HG03175 (cell line): ENCODE results near the gene CAMK1D.

Source experiments
- ATAC-seq: cut with Tn5 transposase; IDR thresholded peaks from one replicate; pipeline ENCODE4 v1.9.1; 2021; ENCODE audit warnings: mild to moderate bottlenecking, moderate library complexity; ENCODE audit not compliant: unreplicated experiment

Gene CAMK1D

DNA sequence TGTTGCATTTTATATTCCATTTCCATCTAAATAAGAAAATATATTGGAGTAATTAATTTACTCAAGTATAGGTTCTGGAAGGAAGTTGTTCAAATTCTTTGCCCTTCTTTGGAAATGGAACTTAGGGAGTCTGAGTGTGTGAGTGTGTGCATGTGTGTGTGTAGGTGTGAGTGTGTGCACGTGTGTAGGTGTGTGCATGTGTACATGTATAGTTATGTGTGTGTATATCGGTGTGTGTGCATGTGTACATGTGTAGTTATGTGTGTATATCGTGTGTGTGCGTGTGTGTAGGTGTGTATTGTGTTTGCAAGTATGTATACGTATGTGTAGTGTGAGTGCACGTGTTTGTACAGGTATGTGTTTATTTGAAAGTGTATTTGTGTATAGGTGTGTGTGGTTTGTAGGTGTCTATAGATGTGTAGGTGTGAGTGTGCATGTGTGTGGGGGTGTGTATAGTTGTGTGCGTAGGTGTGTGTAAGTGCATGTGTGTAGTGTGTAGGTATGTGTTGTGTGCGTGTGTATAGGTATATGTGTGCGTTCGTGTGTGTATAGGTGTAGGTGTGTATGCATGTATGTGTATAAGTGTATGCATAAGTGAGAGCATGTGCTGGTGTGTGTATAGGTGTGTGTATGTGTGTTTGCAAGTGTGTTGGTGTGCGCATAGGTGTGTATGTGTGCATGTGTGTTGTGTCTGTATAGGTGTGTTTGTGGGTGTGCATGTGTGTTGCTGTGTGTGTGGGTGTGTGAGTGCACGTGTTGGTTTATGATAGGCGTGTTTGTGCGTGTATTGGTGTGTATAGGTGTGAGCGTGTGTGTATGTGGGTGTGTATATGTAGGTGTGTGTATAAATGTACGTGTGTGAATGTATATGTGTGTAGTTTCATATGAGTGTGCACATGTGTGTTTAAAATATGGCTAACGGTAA is 266.2 kb downstream of the CAMK1D start:
- no peak for ATAC-seq

DNA sequence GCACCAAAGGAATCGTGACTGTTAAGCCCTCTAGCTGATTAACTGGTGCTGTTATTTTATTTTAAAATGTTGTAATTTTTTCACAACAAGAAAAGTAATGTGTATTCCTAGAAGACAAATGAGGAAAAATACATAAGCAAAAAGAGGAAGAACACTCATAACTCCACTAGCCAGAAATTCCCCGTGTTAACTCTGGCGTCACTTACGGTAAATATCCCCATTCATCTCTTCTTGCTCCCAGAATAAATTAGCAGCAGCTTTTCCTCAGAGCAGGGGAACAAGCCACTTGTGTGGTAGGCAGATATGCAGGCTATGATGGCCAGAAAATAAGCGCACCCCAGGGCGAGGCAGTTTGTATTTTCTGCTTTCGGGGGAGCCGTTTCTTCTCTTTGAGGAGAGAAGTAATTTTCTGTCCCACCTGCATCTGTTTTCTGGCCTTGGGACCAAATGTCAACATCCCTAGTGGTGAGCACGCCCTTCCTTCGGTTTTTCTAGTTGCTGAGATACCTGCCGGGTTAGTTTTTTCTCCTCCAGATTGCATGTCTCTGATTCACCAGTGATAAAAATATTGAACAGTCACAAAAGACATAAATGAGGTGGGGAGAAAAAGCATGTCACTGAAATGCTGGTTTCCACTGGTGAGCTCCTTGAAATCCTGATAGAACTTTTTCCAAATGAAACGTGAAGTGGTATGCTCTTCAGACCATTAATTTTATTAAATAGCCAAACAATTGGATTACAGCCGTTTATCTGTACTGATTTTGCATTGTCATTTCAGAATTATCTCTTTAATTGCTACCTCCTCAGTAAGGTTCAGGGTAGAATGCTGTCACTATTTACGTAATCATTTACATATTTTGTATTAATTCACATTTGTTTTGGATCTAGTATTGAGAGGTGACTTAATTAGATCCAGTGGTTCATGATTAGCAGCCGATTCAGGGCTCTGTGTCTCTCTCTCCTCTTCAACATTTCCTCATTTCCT is 268.1 kb downstream of the CAMK1D start:
- no peak for ATAC-seq

DNA sequence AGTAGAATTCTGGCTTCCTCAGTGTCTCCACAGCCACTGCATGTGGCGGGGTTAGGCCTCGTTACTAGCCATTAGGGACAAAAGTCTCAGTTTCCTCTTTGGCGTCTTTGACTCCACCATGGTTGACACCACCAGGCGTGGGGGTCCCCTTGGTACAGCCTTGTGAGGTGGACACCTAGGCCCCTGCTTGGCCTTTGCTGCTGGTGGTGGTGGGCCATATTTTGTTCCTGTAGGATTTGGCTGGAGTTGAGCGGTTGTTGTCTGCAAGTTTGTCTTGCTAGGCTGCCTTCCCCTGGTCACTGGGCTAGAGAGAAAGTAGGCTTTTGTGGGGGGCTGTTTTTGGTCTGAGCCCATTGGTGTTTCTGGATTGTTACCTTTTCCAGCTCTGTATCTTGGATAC is 272.7 kb downstream of the CAMK1D start:
- ATAC-seq = no peak

DNA sequence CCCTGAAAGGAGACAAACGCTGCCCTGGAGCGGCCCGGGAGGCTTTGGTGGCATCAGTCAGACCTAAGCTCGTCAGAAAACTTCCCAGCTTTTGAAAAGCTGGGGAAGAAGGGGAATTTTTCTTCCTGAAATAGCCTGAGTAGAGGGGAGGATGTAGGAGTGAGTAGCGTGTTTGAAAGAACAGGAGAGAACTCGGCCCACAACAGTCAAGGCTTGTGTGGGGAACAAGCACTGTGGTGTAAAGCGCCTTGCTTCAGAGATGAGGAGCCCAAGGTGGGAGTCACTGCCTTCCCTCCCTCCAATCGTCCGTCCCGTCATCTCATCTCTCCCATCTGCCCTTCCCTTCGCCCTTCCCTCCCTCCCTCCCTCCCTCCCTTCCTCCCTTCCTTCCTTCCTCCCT is 273.3 kb downstream of the CAMK1D start:
- no peak for ATAC-seq

DNA sequence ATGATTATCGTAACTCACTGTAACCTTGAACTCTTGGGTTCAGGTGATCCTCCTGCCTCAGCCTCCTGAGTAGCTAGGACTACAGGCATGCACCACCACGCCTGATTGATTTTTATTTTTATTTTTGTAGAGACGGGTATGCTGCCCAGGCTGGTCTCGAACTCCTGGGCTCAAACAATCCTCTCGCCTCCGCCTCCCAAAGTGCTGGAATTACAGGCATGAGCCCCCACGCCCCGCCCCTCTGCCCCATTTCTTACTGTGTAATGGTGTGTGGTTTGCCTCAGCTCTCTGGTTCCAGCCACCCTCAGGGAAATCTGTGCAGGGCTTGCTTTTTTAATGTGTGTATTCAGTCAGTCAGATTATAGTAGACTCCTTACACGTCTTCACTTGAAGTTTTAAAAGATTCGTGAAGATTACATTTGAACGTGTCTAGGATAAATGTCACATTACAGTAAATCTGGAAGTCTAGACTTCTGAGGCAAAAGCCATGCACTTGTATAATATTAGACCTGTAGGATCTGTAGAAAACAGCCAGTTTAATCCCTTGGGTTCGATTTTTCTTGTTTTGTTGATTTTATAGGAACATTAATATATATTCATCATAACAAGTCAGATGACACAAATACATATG is 276.2 kb downstream of the CAMK1D start:
- ATAC-seq = no peak

DNA sequence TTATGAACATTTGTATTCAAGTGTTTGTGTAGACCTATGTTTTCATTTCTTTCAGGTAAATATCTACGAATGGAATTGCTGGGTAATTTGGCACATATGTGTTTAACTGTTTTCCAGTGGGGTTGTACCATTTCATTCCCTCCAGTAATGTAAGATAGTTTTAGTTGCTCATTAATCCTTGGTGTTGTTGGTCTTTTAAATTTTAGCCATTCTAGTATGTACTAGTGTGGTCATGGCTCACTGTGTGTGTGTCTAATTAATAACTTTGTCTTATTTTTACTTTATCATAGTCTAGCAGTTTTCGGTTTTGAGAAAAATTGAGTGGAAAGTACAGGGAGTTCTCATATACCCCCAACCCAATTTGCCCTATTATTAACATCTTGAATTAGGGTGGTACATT is 278.8 kb downstream of the CAMK1D start:
- no peak for ATAC-seq

DNA sequence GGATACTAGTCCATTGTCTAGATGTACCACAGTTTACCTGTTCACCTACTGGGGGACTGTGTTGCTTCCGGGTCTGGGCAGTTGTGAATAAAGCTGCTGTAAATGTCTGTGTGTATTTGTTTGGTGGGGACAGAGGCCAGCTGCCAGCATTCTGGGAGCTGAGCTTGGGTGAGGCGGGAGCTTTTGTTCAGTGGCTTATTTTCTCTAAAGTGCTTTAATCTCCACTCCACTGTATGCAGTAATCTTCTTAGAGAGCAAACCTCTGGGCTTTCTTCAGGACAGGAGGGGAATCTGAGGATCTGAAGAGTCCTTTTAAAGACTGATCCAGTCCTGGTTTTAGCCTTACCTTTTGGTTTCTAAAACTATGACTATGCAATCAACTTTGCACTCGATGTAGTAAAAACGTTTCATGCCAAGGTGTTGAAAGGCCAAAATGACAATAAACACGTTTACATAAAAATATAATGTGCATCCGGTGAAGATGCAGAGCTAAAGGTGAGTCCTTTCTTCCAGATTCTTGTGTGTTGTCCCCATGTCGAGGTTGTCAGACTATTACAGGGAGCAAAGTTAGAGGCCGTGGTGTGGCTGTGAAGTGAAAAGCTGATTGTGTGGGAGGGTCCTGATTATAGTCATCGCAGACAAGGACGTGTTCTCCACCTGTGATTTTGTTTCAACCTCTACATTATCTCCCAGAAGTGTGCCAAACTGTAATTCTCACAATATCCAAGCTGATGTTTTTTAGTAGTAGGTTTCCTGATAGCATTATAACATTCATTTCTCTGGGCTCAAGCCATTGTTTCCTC is 279.8 kb downstream of the CAMK1D start:
- no peak for ATAC-seq

DNA sequence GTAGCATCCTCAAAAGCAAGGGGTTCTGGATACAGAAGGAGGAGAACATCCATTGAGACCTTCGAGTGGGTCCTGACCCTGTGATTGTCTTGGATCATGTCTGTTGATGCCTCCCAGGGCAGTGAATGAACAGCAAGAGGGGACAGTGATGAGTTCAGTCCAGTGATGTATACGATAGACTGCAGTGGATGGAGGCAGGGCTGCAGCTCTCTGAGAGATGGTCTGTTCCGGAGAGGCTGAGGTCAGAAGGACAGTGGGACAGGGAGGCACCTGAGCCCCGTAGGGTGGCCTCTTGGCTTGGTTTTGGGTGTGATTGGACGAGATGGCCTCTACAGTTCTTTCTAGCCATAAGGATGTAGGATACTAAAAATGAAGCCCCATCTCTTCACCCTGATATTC is 280.4 kb downstream of the CAMK1D start:
- ATAC-seq = no peak

DNA sequence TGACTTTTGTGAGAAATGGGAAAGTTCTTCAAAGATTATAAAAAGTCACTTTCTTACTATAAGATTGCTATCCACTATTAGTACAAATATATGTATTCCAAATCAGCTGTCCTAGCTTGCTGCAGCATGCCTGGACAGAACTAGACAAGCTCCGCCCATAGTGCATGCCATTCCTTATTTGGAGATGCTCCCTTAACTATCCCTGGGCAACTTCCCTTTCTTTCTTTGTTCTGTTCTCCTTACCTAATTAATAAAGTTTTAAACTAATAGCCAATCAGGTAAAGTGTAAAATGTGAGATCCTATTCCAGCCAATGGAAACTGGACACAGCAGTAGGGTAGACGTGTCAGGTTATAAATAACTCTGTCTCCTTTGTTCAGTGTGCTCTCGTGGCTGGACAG is 281.9 kb downstream of the CAMK1D start:
- ATAC-seq = no peak

DNA sequence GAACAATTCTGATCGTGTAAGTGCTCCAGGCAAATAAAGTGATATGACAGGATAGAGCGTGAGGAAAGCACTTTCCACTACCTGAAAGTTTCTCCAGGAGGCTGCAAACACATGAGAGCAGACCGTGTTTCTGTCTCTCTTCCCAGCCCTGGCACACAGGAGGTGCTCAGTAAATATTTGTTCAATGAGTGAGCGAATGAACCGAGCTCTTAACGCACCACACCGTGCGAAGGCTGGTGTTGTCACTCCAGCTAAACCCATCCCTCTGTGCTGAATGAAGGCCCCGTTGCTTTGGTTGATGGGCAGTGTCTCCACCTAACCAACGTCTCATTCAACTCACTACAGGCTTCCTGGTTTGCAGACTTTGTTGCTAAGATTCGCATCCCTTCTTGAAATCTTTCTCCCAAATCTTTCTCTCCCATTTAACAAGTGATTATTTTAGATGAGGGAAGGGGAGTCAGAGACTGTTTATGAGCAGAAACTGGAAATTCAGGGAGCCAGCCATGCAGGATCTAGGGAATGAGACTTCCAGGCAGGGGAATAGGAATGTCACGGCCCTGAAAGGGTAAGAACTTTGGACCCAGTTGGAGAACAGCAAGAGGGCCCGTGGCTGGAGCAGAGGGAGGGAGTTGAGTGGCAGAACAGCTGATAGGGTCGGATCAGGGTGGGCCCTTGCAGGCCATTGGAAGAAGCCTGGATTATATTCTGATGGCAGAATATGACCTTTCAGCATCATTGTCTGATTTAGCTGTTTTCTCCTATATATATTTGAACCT is 282.6 kb downstream of the CAMK1D start:
- ATAC-seq = no peak

DNA sequence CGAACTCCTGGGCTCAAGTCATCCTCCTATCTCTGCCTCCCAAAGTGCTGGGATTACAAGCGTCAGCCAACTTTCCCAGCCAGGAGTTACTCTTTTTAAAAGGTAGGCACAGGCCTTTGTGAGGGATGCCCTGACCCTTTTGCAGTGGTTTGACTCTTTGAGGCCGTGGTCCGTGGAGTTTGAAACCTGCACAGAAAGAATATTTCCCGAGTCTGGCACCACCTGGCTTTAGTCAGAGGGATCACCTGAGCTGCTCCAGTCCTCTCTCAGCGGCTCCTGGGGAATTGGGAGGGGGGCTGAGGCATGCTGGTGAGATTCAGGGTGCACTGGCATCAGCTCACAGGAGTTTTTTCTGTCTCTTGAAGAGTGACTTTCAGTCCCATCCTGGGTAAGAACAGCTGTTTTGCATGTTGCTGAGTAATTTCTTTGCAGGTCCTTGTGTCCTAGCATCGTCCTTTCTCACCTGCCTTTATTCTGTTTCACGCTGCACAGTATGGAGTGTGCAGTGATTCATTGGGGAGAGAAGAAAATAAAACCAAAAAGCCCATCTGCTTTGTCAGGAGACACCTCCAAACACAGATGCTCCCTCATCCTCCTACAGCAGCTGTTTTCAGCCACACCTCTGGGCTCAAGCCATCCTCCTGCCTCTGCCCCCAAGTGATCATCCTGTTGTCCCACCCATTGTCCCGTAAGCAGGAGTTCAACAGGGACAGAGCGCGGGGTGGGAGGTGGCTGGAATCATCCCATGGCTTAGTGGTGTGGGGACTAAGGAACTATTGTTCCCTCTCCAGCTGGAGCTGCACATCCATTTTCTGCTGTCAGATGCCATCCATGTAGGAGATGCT is 284.7 kb downstream of the CAMK1D start:
- ATAC-seq = no peak

DNA sequence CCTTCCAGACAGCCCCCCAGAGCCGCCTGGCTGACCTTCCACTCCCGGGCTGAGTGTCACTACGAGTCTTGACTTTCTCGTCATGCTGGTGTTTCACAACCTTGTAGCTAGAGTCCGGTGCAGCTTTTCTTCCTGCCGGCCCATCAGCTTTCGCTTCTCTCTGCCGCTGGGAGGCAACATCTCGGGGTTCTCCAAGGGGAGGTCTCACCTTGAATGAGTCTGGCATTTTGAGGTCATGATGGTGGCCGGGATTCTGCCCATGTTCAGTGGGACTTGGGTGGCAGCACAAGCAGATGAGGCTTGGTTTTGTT is 285.2 kb downstream of the CAMK1D start:
- ATAC-seq = no peak

DNA sequence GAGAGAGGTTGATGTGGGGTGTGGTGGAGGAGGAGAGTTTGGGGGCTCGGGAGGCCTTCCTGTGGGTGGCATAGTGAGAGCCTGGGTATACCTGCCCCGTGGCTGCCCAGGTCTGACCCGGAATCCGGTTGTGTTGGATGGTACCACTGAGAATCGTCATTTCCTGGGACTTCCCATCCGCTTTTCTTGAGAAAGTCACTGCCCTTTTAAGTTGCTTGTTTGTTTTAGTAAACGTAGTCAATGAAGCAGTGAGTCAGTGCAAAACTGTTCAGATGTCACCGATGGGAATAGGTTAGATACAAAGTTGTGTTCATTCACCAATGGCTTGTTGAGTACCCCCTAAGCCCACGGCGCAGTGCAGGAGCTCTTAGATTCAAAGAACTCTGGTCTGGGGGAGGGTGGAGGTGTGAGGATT is 285.8 kb downstream of the CAMK1D start:
- no peak for ATAC-seq

DNA sequence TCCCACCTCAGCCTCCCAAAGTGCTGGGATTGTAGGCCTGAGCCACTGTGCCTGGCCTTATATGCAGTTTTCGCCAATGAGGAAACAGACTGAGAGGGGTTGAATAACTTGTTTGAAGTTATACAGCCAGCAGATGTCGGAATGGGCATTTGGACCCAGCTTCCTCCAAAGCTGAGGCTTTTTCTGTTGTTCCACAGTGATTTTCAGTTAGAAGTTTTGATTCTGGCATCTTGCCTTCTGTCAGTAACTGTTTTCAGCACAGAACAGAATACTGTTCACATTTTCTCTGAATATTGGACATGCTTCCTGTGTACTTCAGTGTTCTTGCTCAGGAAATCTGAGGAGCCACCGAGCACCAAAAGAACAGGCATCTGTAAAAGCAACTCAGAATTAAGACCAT is 287.2 kb downstream of the CAMK1D start:
- no peak for ATAC-seq

DNA sequence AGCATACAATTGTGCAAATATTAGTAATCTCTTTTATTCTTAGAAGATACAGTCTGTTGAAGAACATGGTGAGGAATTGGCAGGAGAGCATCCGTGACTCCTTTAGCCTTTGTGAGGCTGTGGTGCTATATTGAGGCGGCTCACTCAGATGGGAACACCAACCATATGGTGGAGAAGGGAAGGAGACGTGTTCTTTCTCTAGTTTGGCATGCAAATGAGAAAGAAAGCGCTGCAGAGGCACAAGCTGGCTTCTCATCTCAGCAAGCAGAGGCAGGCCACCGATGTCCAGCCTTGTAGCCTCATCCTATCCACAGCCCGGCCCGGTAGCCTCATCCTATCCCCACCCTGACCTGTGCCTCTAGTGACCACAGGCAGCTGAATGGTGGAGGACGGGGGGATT is 288.3 kb downstream of the CAMK1D start:
- ATAC-seq = no peak

DNA sequence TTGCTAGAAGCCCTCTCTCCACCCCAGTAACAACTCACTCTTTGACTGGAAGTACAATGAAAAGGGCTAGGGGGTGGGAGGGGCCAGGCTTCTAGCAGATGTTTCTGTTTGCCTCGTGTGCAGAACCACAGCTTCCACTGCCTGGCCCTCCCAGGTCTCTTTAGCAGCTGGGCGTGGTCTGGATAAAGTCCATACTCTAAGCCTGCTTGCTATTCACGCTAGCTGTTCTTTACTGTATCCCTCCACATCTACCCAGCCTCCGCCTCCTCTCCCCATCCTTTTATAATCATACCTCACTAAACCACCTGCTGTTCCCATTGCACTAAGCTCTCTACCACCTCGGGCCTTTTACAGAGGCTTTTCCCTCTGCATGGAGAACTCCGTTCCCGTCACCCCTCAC is 288.8 kb downstream of the CAMK1D start:
- ATAC-seq = no peak

DNA sequence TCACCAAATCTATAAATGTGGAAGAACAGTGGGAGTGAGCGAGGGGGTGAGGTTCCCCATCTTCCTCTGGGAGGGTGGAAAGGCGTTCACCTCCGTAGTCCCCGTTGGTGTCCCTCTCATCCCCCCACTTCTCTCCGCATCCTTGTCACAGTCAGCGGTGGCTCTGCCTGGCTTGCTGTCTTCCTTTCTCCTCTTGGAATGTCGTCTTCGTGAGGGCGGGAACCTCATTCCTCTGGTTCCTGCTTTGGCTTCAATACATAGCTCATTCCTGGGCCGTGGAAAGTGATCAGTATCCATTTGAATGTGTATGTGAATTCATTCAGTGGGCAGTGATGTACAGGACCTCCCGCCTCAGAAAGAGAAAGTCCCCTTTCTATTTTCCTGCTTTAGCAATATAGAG is 289.4 kb downstream of the CAMK1D start:
- no peak for ATAC-seq

DNA sequence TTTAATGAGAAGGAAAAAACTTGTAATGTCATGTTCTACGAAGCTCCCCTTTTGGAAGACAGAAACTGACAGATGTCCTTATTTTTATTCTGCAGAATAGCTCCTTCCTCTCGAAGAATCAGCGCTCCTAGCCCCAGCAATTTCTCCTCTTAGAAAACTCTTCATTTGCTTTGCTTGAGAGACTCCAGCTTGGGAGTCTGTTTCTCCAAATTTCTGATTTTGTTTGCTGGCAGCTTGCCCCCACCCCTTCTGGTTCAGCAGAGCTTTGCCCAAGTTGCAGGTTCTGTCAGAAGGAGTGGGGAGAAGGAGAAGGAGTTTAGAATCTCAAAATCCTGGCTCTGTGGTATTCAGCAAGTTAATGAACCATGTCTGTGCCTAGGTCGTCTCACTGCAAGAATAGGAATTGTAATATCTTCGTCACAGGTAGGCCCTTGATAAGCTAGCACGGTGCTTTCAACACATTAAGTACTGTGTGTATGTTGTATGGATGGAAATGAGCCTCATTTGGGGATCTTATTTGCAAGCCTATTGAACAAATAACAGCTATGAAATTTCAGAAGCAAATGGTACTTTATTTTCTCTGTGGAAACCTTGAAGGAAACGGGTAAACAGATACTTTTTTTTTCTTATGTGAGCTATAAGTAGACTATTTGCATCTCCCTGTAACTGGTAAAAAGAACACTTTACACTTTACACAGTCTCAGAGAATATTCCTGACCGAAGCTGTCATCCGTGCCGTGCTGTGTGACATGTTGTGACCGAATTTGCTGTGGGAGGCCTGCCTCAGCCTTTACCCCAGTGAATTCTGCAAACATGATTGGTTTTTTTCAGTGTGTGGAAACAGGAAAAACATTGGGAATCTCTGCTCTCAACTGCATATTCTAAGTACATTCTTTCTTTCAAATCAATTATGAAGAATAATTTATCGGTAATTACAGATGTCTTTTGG is 290.9 kb downstream of the CAMK1D start:
- ATAC-seq = no peak
